Common myeloid progenitor, CD34-positive (primary cell): ENCODE data around the gene SLIT1.

Experiments
- CTCF ChIA-PET: fragments of 350-600 bp; sonication (Branson Sonifier 250); formaldehyde crosslinking; loops from one replicate; lab custom pipeline; 2021; ENCODE audit warnings: antibody characterized with exemption; lab: Charles Lee
- POLR2A ChIA-PET: fragments of 350-600 bp; sonication (Branson Sonifier 250); formaldehyde crosslinking; loops from one replicate; lab custom pipeline; 2021; ENCODE audit warnings: antibody characterized with exemption; lab: Charles Lee
- DNase-seq, 3 donors: peaks; one replicate each; pipeline versions ENCODE4 v3.0.0 to v3.0.0-alpha.2; 2013
- H3K27ac ChIP-seq, 2 experiments: 1 replicate in 1 of 2; 2 replicates in 1 of 2; pipeline ENCODE4 v1.7.0; 2013; ENCODE audit warnings: inconsistent platforms in 2 of 2, low read length in 2 of 2, mild to moderate bottlenecking in 2 of 2, low read depth in 1 of 2, moderate library complexity in 1 of 2; ENCODE audit not compliant: severe bottlenecking in 2 of 2, insufficient read depth in 1 of 2, poor library complexity in 1 of 2
- H3K27me3 ChIP-seq, 5 experiments: replicated peaks in 2 of 5; 1 replicate in 3 of 5; 2 replicates in 2 of 5; pipeline versions ENCODE4 v1.6.1 to v1.7.0; 2013; ENCODE audit warnings: low read length in 4 of 5, mild to moderate bottlenecking in 2 of 5, moderate library complexity in 2 of 5, inconsistent platforms in 1 of 5; ENCODE audit not compliant: insufficient read depth in 5 of 5, control insufficient read depth in 4 of 5
- H3K36me3 ChIP-seq, 4 experiments: 1 replicate in 2 of 4; 2 replicates in 2 of 4; pipeline versions ENCODE4 v1.6.1 to v1.7.0; 2013; ENCODE audit warnings: low read length in 3 of 4, control low read depth in 1 of 4, mild to moderate bottlenecking in 1 of 4; ENCODE audit not compliant: control insufficient read depth in 4 of 4, insufficient read depth in 4 of 4
- H3K4me1 ChIP-seq, 4 experiments: 1 replicate in 3 of 4; 2 replicates in 1 of 4; pipeline versions ENCODE4 v1.6.1 to v1.7.1; 2013; ENCODE audit warnings: low read length in 3 of 4, mild to moderate bottlenecking in 3 of 4, control low read depth in 1 of 4, inconsistent platforms in 1 of 4, moderate library complexity in 1 of 4; ENCODE audit not compliant: control insufficient read depth in 4 of 4, insufficient read depth in 4 of 4; ENCODE audit errors: control extremely low read depth in 1 of 4
- H3K4me3 ChIP-seq, 7 experiments: 1 replicate in 4 of 7; 2 replicates in 3 of 7; pipeline versions ENCODE4 v1.5.1 to v1.7.0; 2013; ENCODE audit warnings: mild to moderate bottlenecking in 7 of 7, low read length in 6 of 7, moderate library complexity in 6 of 7, inconsistent platforms in 2 of 7, low read depth in 2 of 7, control low read depth in 1 of 7; ENCODE audit not compliant: insufficient read depth in 4 of 7, control insufficient read depth in 1 of 7; ENCODE audit errors: extremely low read depth in 1 of 7
- H3K9me3 ChIP-seq, 5 experiments: 1 replicate in 4 of 5; 2 replicates in 1 of 5; pipeline versions ENCODE4 v1.6.1 to v1.7.1; 2013; ENCODE audit warnings: low read length in 4 of 5, mild to moderate bottlenecking in 2 of 5, inconsistent platforms in 1 of 5, low read depth in 1 of 5, moderate library complexity in 1 of 5; ENCODE audit not compliant: control insufficient read depth in 4 of 5, insufficient read depth in 2 of 5; ENCODE audit errors: control extremely low read depth in 1 of 5
- WGBS: methylation state at CpG from one replicate; pipeline ENCODE4 v1.1.5; 2013; ENCODE audit not compliant: insufficient coverage; 5-methylcytosine and 5-hydroxymethylcytosine counted together

SLIT1 gene

DNA sequence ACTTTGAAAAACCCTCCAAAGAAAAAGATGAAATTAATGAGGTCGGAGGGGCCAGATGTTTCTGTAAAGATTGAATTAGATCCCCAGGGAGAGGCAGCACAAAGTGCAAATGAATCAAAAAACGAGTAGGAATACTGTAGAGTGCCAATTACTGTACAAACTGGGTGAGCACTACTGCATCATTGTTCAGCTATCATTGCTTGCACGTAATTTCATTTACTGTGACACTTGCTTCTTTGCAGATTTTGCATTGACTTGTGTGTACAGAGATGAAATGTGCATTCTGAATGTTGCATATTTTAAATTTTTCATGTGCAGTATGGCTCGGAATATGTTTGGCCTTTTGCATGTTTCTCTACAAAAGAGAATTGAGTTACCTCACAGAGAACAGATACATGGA, 230.0 kb downstream of the SLIT1 start:
- Histone ChIP-seq H3K36me3 (peaks cover 22 to 46% (median 34%) of the 10 kb centered on the region in 4 experiments), H3K27me3 (no peaks in the 10 kb centered on the region), H3K4me1 (no peaks in the 10 kb centered on the region), H3K4me3 (no peak overlapping the region), H3K27ac (no peak overlapping the region), H3K9me3 (no peaks in the 10 kb centered on the region)
- ChIA-PET POLR2A (no interaction called here), CTCF (no interaction called here)
- no peak for DNase-seq
- WGBS: 100% methylated on average over 3 of the region's 4 CpGs

DNA sequence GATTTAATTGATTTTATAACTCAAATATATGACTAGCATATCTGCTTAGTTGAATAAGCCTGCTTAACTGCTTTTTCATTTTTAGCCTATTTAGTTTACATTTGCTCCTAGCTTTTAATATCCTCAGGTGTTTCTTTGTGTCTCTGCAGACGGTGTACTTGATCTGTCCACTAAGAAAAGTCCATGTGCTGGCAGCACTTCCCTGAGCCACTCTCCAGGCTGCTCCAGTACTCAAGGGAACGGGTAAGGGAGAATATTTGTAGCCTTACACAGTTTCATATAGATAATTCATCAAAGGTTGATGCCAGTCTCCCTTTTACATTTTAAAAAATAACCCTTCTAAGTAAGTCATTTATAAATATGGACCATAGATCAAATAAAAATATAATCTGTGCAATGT, 233.8 kb downstream of the SLIT1 start:
- Histone ChIP-seq H3K36me3 (peaks cover 17 to 43% (median 30%) of the 10 kb centered on the region in 4 experiments), H3K27ac (no peak overlapping the region), H3K9me3 (no peaks in the 10 kb centered on the region), H3K27me3 (no peaks in the 10 kb centered on the region), H3K4me3 (no peak overlapping the region), H3K4me1 (no peaks in the 10 kb centered on the region)
- no peak for DNase-seq
- POLR2A ChIA-PET: no interaction called here
- WGBS: 89% methylated on average over 1 of the region's 2 CpGs
- CTCF ChIA-PET: interaction anchor here (1.6 kb wide), 1 partner anchor 8 kb away, joined by 5 read pairs; no protein-coding TSS in a partner anchor

DNA sequence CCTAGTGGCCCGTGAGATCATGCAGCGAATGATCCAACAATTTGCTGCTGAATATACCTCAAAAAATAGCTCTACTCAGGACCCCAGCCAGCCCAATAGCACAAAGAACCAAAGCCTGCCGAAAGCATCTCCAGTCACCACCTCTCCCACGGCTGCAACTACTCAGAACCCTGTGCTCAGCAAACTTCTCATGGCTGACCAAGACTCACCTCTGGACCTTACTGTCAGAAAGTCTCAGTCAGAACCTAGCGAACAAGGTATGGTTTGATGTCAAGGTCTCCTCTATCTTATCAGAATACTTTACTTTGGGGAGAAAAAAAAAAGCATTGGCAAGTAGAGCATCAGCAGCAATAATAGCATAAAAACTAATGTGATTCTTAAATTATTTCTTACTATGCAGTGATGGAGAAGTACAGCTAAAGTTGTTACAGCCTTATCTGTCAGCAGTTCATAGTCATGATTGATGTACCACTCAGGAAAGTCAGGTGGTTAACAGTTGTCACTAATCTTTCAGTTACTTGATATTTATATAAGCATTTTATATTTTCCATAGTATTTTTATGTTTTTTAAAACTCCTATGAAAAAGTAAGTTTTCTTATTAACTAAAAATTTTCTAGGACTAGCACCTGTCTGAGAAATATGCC, 236.6 kb downstream of the SLIT1 start:
- Histone ChIP-seq H3K27ac (no peak overlapping the region), H3K36me3 (peaks cover 5 to 20% (median 16%) of the 10 kb centered on the region in 4 experiments), H3K4me3 (no peak overlapping the region), H3K4me1 (no peaks in the 10 kb centered on the region), H3K9me3 (no peaks in the 10 kb centered on the region), H3K27me3 (no peaks in the 10 kb centered on the region)
- ChIA-PET CTCF (no interaction called here), POLR2A (interaction anchor here (0.7 kb wide), 1 partner anchor 60 kb away, joined by 4 read pairs; no protein-coding TSS in a partner anchor)
- 100% methylated on average over 2 of the region's 5 CpGs for WGBS
- DNase-seq: no peak
